Spleen (tissue), 7 donors: ENCODE results near the gene ECM1.

ENCODE experiments used
- CTCF ChIP-seq, 11 experiments: fragments of 200-600 bp in 7 of 11; fragments of 450-650 bp in 4 of 11; sonication (generic) in 4 of 11; IDR thresholded peaks in 8 of 11; conservative IDR thresholded peaks in 3 of 11; 1 replicate in 7 of 11; 2 replicates in 4 of 11; pipeline versions ENCODE4 v1.4.0 to v1.8.0; 2016 to 2021; ENCODE audit warnings: antibody characterized with exemption in 11 of 11, inconsistent platforms in 4 of 11, mild to moderate bottlenecking in 1 of 11
- POLR2A ChIP-seq, 3 donors: fragments of 450-650 bp; IDR thresholded peaks; one replicate each; pipeline ENCODE4 v1.5.1; 2017; ENCODE audit warnings: antibody characterized with exemption in 3 of 3, mild to moderate bottlenecking in 1 of 3
- POLR2AphosphoS5 ChIP-seq, 3 donors: sonication (generic); formaldehyde crosslinking; IDR thresholded peaks; one replicate each; pipeline ENCODE4 v1.5.1; 2017; ENCODE audit warnings: antibody characterized with exemption in 3 of 3
- donor health status: DM: no; HTN: no; CAD: no; lungs with moderate emphysema.
- donor health status: DM: no; HTN: no; CAD: no.
- donor health status: DM: no; HTN: no; CAD: no.

GRCh38 chr1:150515328-150516049, 7.6 kb downstream of the ECM1 start, which contains the start of gene FALEC:
- TF ChIP-seq CTCF (IDR thresholded peaks at IDR 0.05 in 8 of 11, conservative IDR thresholded peaks at IDR 0.05 in 3 of 11) (peak in 5 of 11 experiments; percentile 14 to 41 (median 21)), POLR2AphosphoS5 (IDR thresholded peaks at IDR 0.05) (peak; percentile 81 to 87 (median 87)), POLR2A (IDR thresholded peaks at IDR 0.05) (no peak)
